HEK293T (cell line): Measurements from ENCODE around the gene COL6A1.

Experiments
- CTCF ChIA-PET: fragments of 350-600 bp; formaldehyde crosslinking; extraction: SDS; loops from one replicate; lab custom pipeline; 2021; ENCODE audit warnings: antibody characterized with exemption, inconsistent platforms; lab: Yijun Ruan, JAX
- POLR2A ChIA-PET: fragments of 350-600 bp; formaldehyde crosslinking; extraction: SDS; loops from one replicate; lab custom pipeline; 2020; ENCODE audit warnings: antibody characterized with exemption, inconsistent platforms; lab: Yijun Ruan, JAX
- DNase-seq: peaks from one replicate; pipeline ENCODE4 v3.0.0; 2012; ENCODE audit warnings: mixed read lengths; ENCODE audit errors: extremely low spot score
- ARNT ChIP-seq: fragments of 450-650 bp; IDR thresholded peaks from 2 replicates; pipeline ENCODE4 v1.6.1; 2017; ENCODE audit warnings: mild to moderate bottlenecking
- BHLHE40 ChIP-seq: fragments of 450-650 bp; IDR thresholded peaks from 2 replicates; pipeline ENCODE4 v1.6.1; 2016; ENCODE audit warnings: mild to moderate bottlenecking, moderate library complexity, borderline replicate concordance
- CTBP1 ChIP-seq: fragments of 450-650 bp; IDR thresholded peaks from 2 replicates; pipeline ENCODE4 v1.6.1; 2016; ENCODE audit warnings: borderline replicate concordance
- ELF4 ChIP-seq: fragments of 450-650 bp; IDR thresholded peaks from 2 replicates; pipeline ENCODE4 v1.6.1; 2017; ENCODE audit warnings: antibody characterized with exemption
- FOXA1 ChIP-seq: fragments of 450-650 bp; IDR thresholded peaks from 2 replicates; pipeline ENCODE4 v1.6.1; 2016; ENCODE audit warnings: mild to moderate bottlenecking
- FOXK2 ChIP-seq: fragments of 450-650 bp; IDR thresholded peaks from 2 replicates; pipeline ENCODE4 v1.6.1; 2016; ENCODE audit warnings: mild to moderate bottlenecking
- FOXM1 ChIP-seq: fragments of 450-650 bp; IDR thresholded peaks from 2 replicates; pipeline ENCODE4 v1.6.1; 2017; ENCODE audit warnings: mild to moderate bottlenecking, borderline replicate concordance
- HDGF ChIP-seq: fragments of 450-650 bp; IDR thresholded peaks from 2 replicates; pipeline ENCODE4 v1.6.1; 2017; ENCODE audit warnings: antibody characterized with exemption, borderline replicate concordance
- L3MBTL2 ChIP-seq: fragments of 450-650 bp; conservative IDR thresholded peaks from 2 replicates; pipeline ENCODE4 v1.6.1; 2016; ENCODE audit warnings: mild to moderate bottlenecking
- LEF1 ChIP-seq: fragments of 450-650 bp; IDR thresholded peaks from 2 replicates; pipeline ENCODE4 v1.6.1; 2017; ENCODE audit warnings: mild to moderate bottlenecking, borderline replicate concordance
- NFRKB ChIP-seq: fragments of 450-650 bp; IDR thresholded peaks from 2 replicates; pipeline ENCODE4 v1.6.1; 2016; ENCODE audit warnings: mild to moderate bottlenecking, moderate library complexity
- PKNOX1 ChIP-seq: fragments of 450-650 bp; IDR thresholded peaks from 2 replicates; pipeline ENCODE4 v1.6.1; 2016
- SP1 ChIP-seq: fragments of 450-650 bp; IDR thresholded peaks from 2 replicates; pipeline ENCODE4 v1.6.1; 2017
- SUZ12 ChIP-seq: fragments of 450-650 bp; IDR thresholded peaks from 2 replicates; pipeline ENCODE4 v1.6.1; 2016; ENCODE audit warnings: mild to moderate bottlenecking
- TARDBP ChIP-seq: fragments of 450-650 bp; IDR thresholded peaks from 2 replicates; pipeline ENCODE4 v1.6.1; 2016
- ZNF384 ChIP-seq: fragments of 450-650 bp; IDR thresholded peaks from 2 replicates; pipeline ENCODE4 v1.6.1; 2016

The COL6A1 gene

GRCh38 chr21:46035809-46036695 lies 54.5 kb downstream of the COL6A1 start:
- CTCF ChIA-PET = no interaction called here

GRCh38 chr21:46036696-46037330 lies 55.2 kb downstream of the COL6A1 start:
- no peak for TF ChIP-seq ELF4
- no peak for TF ChIP-seq L3MBTL2
- TF ChIP-seq CTBP1 = no peak
- no peak for TF ChIP-seq FOXM1
- TF ChIP-seq NFRKB = no peak
- TF ChIP-seq BHLHE40 = no peak
- TF ChIP-seq LEF1 = no peak
- no peak for TF ChIP-seq FOXK2
- TF ChIP-seq ZNF384 = no peak
- TF ChIP-seq ARNT = no peak
- TF ChIP-seq HDGF = no peak
- TF ChIP-seq SUZ12 = no peak
- TF ChIP-seq PKNOX1 = no peak
- TF ChIP-seq SP1 = no peak
- no peak for TF ChIP-seq FOXA1

More at GRCh38 chr21:46035809-46036695, 54.5 kb downstream of the COL6A1 start:
- no peak for DNase-seq
- POLR2A ChIA-PET = no interaction called here
- no peak for TF ChIP-seq HDGF
- no peak for TF ChIP-seq FOXA1
- no peak for TF ChIP-seq ARNT
- TF ChIP-seq FOXM1 = no peak
- no peak for TF ChIP-seq NFRKB
- no peak for TF ChIP-seq SP1

GRCh38 chr21:46037331-46038325 lies 56.1 kb downstream of the COL6A1 start:
- POLR2A ChIA-PET = no interaction called here
- DNase-seq = no peak
- TF ChIP-seq PKNOX1 (no peak), FOXM1 (no peak), FOXK2 (no peak), BHLHE40 (no peak), ZNF384 (no peak), CTBP1 (no peak), SP1 (no peak), FOXA1 (no peak), L3MBTL2 (no peak), TARDBP (no peak), ARNT (no peak), LEF1 (no peak), NFRKB (no peak), ELF4 (no peak), HDGF (no peak), SUZ12 (no peak)
- CTCF ChIA-PET = no interaction called here

More at GRCh38 chr21:46036696-46037330, 55.2 kb downstream of the COL6A1 start:
- ChIA-PET POLR2A (no interaction called here), CTCF (no interaction called here)
- DNase-seq = no peak

GRCh38 chr21:46038341-46038829 lies 56.8 kb downstream of the COL6A1 start:
- TF ChIP-seq TARDBP = no peak
- TF ChIP-seq PKNOX1 = no peak
- TF ChIP-seq ZNF384 = no peak
- TF ChIP-seq NFRKB = no peak
- no peak for TF ChIP-seq HDGF
- TF ChIP-seq BHLHE40 = no peak
- no peak for TF ChIP-seq FOXK2
- no peak for TF ChIP-seq ELF4
- TF ChIP-seq ARNT = no peak
- no peak for TF ChIP-seq CTBP1
- no peak for TF ChIP-seq LEF1
- TF ChIP-seq L3MBTL2 = no peak
- TF ChIP-seq FOXA1 = no peak
- no peak for TF ChIP-seq SUZ12
- no peak for TF ChIP-seq SP1
- TF ChIP-seq FOXM1 = no peak
- CTCF ChIA-PET = no interaction called here
- POLR2A ChIA-PET = no interaction called here
- DNase-seq = no peak

GRCh38 chr21:46038871-46039397 lies 57.4 kb downstream of the COL6A1 start:
- DNase-seq = no peak
- ChIA-PET CTCF (no interaction called here), POLR2A (no interaction called here)
- TF ChIP-seq NFRKB = no peak
- no peak for TF ChIP-seq BHLHE40
- TF ChIP-seq SUZ12 = no peak
- TF ChIP-seq HDGF = no peak
- no peak for TF ChIP-seq FOXA1
- no peak for TF ChIP-seq LEF1
- TF ChIP-seq ZNF384 = no peak
- TF ChIP-seq PKNOX1 = no peak
- TF ChIP-seq FOXM1 = no peak
- no peak for TF ChIP-seq FOXK2
- no peak for TF ChIP-seq ARNT
- TF ChIP-seq L3MBTL2 = no peak
- TF ChIP-seq CTBP1 = no peak
- no peak for TF ChIP-seq ELF4
- TF ChIP-seq TARDBP = no peak
- TF ChIP-seq SP1 = no peak
